ENCODE measurements around the gene UNC5A. TPM values are rescaled to one million over a fixed set of nuclear protein-coding genes. Genes with fewer than 3 reads are reported as not detected.

The UNC5A gene
- total RNA-seq, 1 experiment from 2014 or later: 3.1 TPM

DNA sequence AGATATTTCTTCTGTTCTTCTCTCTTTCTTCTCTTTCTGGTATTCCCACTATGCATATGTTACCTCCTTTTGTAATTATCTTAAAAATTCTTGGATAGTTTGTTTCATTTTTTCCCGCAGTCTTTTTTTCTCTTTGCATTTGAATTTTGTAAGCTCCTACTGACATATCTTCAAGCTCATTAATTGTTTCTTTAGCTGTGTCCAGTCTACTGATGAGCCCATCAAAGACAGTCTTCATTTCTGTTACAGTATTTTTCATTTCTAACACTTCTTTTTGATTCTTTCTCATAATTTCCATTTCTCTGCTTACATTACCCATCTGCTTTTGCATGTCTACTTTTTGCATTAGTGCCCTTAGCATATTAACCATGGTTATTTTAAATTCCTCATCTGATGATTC, 44.7 kb upstream of the UNC5A start:
- intact Hi-C loops (cut with micrococcal nuclease; ENCODE audit: unreplicated experiment): no loop called here
- H3K27ac ChIP-seq: no peak overlapping the region

GRCh38 chr5:176768174-176768970, 42.0 kb upstream of the UNC5A start:
- intact Hi-C loops (cut with micrococcal nuclease; ENCODE audit: unreplicated experiment): no loop called here
- Histone ChIP-seq H3K4me2 (no peak overlapping the region), H3K27ac (no peak overlapping the region), H4K20me1 (ENCODE audit: insufficient read depth) (no peaks in the 10 kb centered on the region), H3K9me2 (ENCODE audit: insufficient read depth) (no peaks in the 10 kb centered on the region), H3K36me3 (ENCODE audit: low read depth) (no peaks in the 10 kb centered on the region), H3K9me3 (ENCODE audit: insufficient read depth, low read depth) (peaks cover 7% of the 10 kb centered on the region; the same call in 1 of the 2 replicates), H3K27me3 (ENCODE audit: insufficient read depth, low read depth) (peaks cover 25% of the 10 kb centered on the region), H2AFZ (no peak overlapping the region), H3F3A (ENCODE audit: insufficient read depth, low read depth) (no peaks in the 10 kb centered on the region), H3K4me3 (no peak overlapping the region), H3K79me2 (ENCODE audit: low read depth) (no peaks in the 10 kb centered on the region), H3K4me1 (replicated peaks; ENCODE audit: insufficient read depth) (no peaks in the 10 kb centered on the region)
- CTCF ChIA-PET: no interaction called here
- TF ChIP-seq EZH2 (IDR thresholded peaks at IDR 0.05; ENCODE audit: low read depth): no peak
- TF ChIP-seq, protein P1, sequence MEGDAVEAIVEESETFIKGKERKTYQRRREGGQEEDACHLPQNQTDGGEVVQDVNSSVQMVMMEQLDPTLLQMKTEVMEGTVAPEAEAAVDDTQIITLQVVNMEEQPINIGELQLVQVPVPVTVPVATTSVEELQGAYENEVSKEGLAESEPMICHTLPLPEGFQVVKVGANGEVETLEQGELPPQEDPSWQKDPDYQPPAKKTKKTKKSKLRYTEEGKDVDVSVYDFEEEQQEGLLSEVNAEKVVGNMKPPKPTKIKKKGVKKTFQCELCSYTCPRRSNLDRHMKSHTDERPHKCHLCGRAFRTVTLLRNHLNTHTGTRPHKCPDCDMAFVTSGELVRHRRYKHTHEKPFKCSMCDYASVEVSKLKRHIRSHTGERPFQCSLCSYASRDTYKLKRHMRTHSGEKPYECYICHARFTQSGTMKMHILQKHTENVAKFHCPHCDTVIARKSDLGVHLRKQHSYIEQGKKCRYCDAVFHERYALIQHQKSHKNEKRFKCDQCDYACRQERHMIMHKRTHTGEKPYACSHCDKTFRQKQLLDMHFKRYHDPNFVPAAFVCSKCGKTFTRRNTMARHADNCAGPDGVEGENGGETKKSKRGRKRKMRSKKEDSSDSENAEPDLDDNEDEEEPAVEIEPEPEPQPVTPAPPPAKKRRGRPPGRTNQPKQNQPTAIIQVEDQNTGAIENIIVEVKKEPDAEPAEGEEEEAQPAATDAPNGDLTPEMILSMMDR (conservative IDR thresholded peaks at IDR 0.05): no peak
- no TSS peak for BruUV-seq (replicated peaks)
- no peak for DNase-seq
- POLR2A ChIA-PET (ENCODE audit: unreplicated experiment): no interaction called here

More for the DNA sequence above, 44.7 kb upstream of the UNC5A start:
- ChIA-PET CTCF (no interaction called here), POLR2A (ENCODE audit: unreplicated experiment) (no interaction called here)
- Histone ChIP-seq H3K4me3 (no peak overlapping the region), H2AFZ (no peak overlapping the region), H3K9me3 (ENCODE audit: insufficient read depth, low read depth) (peaks cover 7% of the 10 kb centered on the region; the same call in 1 of the 2 replicates), H3F3A (ENCODE audit: insufficient read depth, low read depth) (no peaks in the 10 kb centered on the region), H3K4me1 (replicated peaks; ENCODE audit: insufficient read depth) (peaks cover 9% of the 10 kb centered on the region; the same call in 1 of the 2 replicates), H3K9me2 (ENCODE audit: insufficient read depth) (no peaks in the 10 kb centered on the region), H4K20me1 (ENCODE audit: insufficient read depth) (no peaks in the 10 kb centered on the region), H3K36me3 (ENCODE audit: low read depth) (no peaks in the 10 kb centered on the region), H3K27me3 (ENCODE audit: insufficient read depth, low read depth) (peaks cover 22% of the 10 kb centered on the region), H3K4me2 (no peak overlapping the region), H3K79me2 (ENCODE audit: low read depth) (no peaks in the 10 kb centered on the region)
- no TSS peak for BruUV-seq (replicated peaks)
- DNase-seq: no peak
- TF ChIP-seq, protein P1 (conservative IDR thresholded peaks at IDR 0.05): no peak
- TF ChIP-seq EZH2 (IDR thresholded peaks at IDR 0.05; ENCODE audit: low read depth): no peak

GRCh38 chr5:176769911-176770310, 40.4 kb upstream of the UNC5A start:
- peaks cover 22% of the 10 kb centered on the region for H3K27me3 ChIP-seq (ENCODE audit: insufficient read depth, low read depth)
- BruUV-seq (replicated peaks): no TSS peak
- TF ChIP-seq, protein P1 (conservative IDR thresholded peaks at IDR 0.05): no peak
- no peak for TF ChIP-seq EZH2 (IDR thresholded peaks at IDR 0.05; ENCODE audit: low read depth)
- no peaks in the 10 kb centered on the region for H3K36me3 ChIP-seq (ENCODE audit: low read depth)
- CTCF ChIA-PET: no interaction called here
- no peak overlapping the region for H3K4me2 ChIP-seq
- H3K27ac ChIP-seq: no peak overlapping the region
- POLR2A ChIA-PET (ENCODE audit: unreplicated experiment): no interaction called here
- H4K20me1 ChIP-seq (ENCODE audit: insufficient read depth): no peaks in the 10 kb centered on the region
- no peaks in the 10 kb centered on the region for H3K4me1 ChIP-seq (replicated peaks; ENCODE audit: insufficient read depth)
- H3K79me2 ChIP-seq (ENCODE audit: low read depth): no peaks in the 10 kb centered on the region
- no peaks in the 10 kb centered on the region for H3F3A ChIP-seq (ENCODE audit: insufficient read depth, low read depth)
- intact Hi-C loops (cut with micrococcal nuclease; ENCODE audit: unreplicated experiment): no loop called here
- no peak overlapping the region for H3K4me3 ChIP-seq
- no peaks in the 10 kb centered on the region for H3K9me2 ChIP-seq (ENCODE audit: insufficient read depth)
- DNase-seq: no peak
- H2AFZ ChIP-seq: no peak overlapping the region
- H3K9me3 ChIP-seq (ENCODE audit: insufficient read depth, low read depth): peaks cover 7% of the 10 kb centered on the region; the same call in 1 of the 2 replicates

All from PC-9 (cell line).